HL-60 (cell line): ENCODE results near the gene DDRGK1.

ENCODE experiments used
- DNase-seq, 2 experiments: peaks; one replicate each; pipeline ENCODE4 v3.0.0-alpha.2; 2010 to 2020; ENCODE audit warnings: low read depth in 1 of 2, low spot score in 1 of 2
- H3K27ac ChIP-seq: fragments of 250-450 bp; sonication (Bioruptor Pico); replicated peaks from 2 replicates; pipeline ENCODE4 v1.5.1; 2020; ENCODE audit warnings: mild to moderate bottlenecking, moderate library complexity
- H3K27me3 ChIP-seq: fragments of 250-450 bp; sonication (Bioruptor Pico); 2 replicates; pipeline ENCODE4 v1.5.1; 2021; ENCODE audit warnings: mild to moderate bottlenecking, moderate library complexity; ENCODE audit not compliant: insufficient read depth, poor library complexity, severe bottlenecking
- H3K4me3 ChIP-seq: replicated peaks from 2 replicates; pipeline ENCODE4 v1.5.1; 2011; ENCODE audit warnings: mild to moderate bottlenecking, control low read depth, low read length; ENCODE audit not compliant: insufficient read depth
- GABPA ChIP-seq: IDR thresholded peaks from 2 replicates; pipeline ENCODE4 v1.6.1; 2012; ENCODE audit warnings: low read depth
- POLR2AphosphoS5 ChIP-seq: IDR thresholded peaks from 2 replicates; pipeline ENCODE4 v1.6.1; 2012; ENCODE audit warnings: low read depth
- SPI1 ChIP-seq: IDR thresholded peaks from 2 replicates; pipeline ENCODE4 v1.6.1; 2012; ENCODE audit warnings: low read depth, mild to moderate bottlenecking, borderline replicate concordance
- TF ChIP-seq, protein P1 (sequence below): IDR thresholded peaks from one replicate; pipeline ENCODE4 v1.5.1; 2011; ENCODE audit warnings: low read length, control low read depth, inconsistent platforms; ENCODE audit not compliant: insufficient read depth
- TF ChIP-seq, protein P2 (sequence below): IDR thresholded peaks from 2 replicates; pipeline ENCODE4 v1.6.1; 2012; ENCODE audit warnings: low read depth; ENCODE audit not compliant: insufficient replicate concordance

The DDRGK1 gene

DNA sequence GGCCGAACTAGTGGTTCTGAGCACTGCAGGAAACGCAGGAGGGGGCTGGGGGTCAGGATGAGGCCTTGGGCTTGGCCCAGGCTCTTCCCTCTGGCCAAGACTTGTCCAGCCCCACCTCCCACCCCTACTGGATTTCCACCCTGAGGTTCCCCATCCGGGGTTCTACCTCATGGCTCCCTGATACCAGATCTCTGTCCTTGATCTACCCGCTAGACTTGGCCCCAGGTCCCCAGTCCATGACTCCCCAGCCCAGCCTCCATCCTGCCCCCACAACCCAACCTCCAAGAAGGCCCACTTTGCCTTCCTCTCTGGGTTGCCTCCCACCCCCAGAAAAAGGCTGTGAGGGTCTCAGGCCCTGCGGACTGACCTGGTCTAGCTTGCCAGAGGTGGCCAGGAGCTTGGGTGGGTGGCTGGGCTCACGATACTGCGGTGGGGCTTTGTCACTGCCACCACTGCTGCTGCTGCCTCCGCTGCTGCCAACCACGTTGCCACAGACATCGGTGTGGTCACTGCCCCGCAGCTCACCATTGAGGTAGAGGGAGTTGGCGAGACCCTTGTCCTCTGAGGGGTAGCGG lies 38.1 kb downstream of the DDRGK1 start:
- TF ChIP-seq POLR2AphosphoS5, result no peak
- no peak for TF ChIP-seq GABPA
- TF ChIP-seq, protein P1, sequence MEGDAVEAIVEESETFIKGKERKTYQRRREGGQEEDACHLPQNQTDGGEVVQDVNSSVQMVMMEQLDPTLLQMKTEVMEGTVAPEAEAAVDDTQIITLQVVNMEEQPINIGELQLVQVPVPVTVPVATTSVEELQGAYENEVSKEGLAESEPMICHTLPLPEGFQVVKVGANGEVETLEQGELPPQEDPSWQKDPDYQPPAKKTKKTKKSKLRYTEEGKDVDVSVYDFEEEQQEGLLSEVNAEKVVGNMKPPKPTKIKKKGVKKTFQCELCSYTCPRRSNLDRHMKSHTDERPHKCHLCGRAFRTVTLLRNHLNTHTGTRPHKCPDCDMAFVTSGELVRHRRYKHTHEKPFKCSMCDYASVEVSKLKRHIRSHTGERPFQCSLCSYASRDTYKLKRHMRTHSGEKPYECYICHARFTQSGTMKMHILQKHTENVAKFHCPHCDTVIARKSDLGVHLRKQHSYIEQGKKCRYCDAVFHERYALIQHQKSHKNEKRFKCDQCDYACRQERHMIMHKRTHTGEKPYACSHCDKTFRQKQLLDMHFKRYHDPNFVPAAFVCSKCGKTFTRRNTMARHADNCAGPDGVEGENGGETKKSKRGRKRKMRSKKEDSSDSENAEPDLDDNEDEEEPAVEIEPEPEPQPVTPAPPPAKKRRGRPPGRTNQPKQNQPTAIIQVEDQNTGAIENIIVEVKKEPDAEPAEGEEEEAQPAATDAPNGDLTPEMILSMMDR, result no peak
- no peak for TF ChIP-seq SPI1
- H3K27me3 ChIP-seq, result peaks cover 10% of the 10 kb centered on the region
- H3K27ac ChIP-seq, result no peak overlapping the region
- no peak for DNase-seq
- H3K4me3 ChIP-seq, result no peak overlapping the region

DNA sequence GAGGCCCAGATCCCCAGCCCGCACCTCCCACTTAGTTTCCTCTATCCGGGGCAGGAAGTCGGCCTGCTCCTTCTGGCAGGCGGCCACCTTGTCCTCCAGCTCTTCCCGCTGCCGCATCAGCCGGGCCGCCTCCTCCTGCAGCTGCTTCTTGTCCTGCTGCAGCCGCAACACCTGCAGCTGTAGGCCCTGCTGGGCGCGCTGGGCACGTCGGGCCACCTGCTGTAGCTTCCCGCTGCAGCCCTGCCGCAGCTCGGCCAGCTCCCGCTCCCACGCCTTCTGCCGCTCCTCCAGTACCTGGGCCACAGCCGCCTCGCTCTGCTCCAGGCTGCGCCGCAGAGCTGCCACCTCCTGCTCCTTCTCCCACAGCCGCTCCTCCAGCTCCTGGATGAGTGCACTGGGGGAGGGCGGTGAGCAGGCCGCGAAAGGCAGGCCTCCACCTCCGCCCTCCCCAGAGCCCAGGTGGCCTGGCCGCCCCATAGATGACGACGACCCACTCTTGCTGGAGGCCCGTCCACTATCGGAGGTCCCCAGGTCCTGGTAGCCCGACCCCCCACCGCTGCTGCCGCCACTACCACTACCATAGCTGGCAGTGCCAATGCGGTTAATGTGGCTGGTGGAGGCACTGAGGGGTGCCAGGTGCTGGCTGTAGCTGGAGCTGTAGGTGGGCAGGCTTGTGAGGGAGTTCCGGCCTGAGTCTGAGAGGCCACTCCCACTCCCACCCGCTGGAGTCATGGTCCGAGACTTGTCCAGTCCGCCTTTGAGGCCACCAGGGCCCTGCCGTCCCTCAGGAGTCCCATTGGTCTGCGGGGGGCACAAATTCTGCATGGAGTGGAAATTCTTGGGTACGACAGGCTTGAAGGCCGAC lies 38.8 kb downstream of the DDRGK1 start:
- Histone ChIP-seq H3K27ac (no peak overlapping the region), H3K4me3 (no peak overlapping the region), H3K27me3 (peaks cover 10% of the 10 kb centered on the region)
- TF ChIP-seq SPI1 (peak; percentile 14; the same call in 1 of the 2 replicates), GABPA (no peak; the same call in 1 of the 2 replicates), POLR2AphosphoS5 (peak; percentile 96)
- DNase-seq, result peak; percentile 59 to 64

DNA sequence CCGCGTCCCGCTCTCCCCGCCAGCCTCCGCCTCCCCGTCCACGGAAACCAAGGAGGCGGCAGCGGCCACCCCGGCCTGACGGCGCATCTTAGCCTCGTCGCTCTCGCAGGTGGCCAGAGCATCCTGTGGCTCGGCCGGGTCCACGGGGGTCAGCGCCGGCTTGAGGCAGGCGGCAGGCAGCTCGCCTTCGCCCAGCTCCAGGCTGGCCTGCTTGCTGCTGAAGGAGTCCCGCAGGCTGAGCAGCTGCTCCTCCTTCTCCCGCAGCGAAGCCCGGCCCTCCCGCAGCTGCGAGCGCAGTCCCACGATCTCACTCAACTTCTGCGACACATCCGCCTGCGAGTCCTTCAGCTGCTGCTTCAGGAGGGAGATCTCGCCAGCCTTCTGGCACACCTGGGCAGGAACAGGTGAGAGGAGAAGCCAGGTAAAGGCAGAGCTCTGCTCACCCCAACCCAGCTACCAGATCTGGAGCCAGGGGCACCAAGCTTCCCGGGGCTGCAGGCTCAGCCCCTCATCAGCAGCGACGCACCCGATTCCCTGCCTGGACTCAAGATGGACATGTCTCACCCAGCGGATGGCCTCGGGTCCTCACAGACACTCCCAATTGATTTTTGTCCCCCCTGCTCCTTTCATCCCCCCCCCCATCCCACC lies 39.6 kb downstream of the DDRGK1 start:
- Histone ChIP-seq H3K4me3 (no peak overlapping the region), H3K27me3 (peaks cover 10% of the 10 kb centered on the region), H3K27ac (no peak overlapping the region)
- TF ChIP-seq POLR2AphosphoS5 (no peak), GABPA (no peak)
- DNase-seq, result no peak

DNA sequence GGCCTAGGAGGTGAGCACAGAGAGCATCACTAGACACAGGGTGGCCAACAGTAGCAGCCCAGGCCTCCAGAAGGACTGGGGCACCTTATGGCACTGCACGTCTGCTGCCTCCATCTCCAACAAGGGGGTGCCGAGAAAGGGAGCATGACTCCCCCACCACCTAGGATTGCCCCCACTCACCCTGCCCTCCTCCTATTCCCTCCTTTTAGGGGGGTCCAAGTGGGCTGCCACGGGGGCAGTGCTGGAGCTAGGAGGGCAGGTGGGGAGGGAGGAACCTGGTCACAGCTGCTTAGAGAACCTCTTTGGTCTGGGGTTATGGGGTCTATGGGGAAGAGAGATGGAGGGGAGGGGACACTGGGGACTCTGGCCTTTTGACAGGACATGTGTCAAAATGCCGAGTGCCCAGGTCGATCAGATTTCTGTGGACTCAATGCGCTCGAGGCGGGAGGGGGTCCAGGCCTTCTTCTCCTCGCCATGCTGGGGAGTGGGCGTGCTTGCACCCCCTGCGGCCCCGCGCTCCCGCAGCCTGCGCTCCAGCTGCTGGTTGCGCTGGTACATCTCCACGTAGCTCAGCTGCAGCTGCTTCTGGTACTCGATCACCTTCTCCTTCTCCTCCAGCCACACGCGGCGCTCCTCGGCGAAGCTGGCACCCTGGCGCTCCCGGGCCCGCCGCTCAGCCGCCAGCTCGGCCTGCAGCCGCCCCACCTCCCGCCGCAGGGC lies 40.3 kb downstream of the DDRGK1 start:
- Histone ChIP-seq H3K4me3 (no peak overlapping the region), H3K27ac (no peak overlapping the region), H3K27me3 (peaks cover 10% of the 10 kb centered on the region)
- DNase-seq, result no peak
- TF ChIP-seq, protein P2, sequence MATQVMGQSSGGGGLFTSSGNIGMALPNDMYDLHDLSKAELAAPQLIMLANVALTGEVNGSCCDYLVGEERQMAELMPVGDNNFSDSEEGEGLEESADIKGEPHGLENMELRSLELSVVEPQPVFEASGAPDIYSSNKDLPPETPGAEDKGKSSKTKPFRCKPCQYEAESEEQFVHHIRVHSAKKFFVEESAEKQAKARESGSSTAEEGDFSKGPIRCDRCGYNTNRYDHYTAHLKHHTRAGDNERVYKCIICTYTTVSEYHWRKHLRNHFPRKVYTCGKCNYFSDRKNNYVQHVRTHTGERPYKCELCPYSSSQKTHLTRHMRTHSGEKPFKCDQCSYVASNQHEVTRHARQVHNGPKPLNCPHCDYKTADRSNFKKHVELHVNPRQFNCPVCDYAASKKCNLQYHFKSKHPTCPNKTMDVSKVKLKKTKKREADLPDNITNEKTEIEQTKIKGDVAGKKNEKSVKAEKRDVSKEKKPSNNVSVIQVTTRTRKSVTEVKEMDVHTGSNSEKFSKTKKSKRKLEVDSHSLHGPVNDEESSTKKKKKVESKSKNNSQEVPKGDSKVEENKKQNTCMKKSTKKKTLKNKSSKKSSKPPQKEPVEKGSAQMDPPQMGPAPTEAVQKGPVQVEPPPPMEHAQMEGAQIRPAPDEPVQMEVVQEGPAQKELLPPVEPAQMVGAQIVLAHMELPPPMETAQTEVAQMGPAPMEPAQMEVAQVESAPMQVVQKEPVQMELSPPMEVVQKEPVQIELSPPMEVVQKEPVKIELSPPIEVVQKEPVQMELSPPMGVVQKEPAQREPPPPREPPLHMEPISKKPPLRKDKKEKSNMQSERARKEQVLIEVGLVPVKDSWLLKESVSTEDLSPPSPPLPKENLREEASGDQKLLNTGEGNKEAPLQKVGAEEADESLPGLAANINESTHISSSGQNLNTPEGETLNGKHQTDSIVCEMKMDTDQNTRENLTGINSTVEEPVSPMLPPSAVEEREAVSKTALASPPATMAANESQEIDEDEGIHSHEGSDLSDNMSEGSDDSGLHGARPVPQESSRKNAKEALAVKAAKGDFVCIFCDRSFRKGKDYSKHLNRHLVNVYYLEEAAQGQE, result no peak
- TF ChIP-seq SPI1 (no peak), POLR2AphosphoS5 (no peak), GABPA (no peak)
- TF ChIP-seq, protein P1, result no peak
